GM18907 (cell line): ENCODE results near the gene SEC24D.

Source experiments
- ATAC-seq: cut with Tn5 transposase; IDR thresholded peaks from one replicate; pipeline ENCODE4 v1.9.1; 2021; ENCODE audit warnings: mild to moderate bottlenecking, moderate library complexity; ENCODE audit not compliant: unreplicated experiment

SEC24D gene

DNA sequence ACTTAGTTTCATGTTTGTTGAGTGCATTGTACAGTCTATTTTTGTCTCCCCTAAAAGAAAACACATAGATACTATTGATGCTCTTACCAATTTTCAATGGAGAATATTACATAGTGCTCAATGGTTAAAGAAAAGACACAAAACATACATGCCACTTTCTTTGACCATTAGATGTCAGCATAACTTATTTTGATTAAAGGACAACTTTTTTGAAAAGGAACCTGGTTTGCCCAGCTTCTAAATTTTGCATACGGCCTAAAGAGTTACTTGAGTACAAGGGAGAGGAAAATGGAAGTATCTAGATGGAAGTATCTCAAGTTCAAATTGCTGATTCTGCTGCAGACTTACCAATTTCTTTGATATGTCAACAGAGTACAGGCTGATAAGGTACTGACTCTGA lies 82.2 kb downstream of the SEC24D start:
- ATAC-seq, result no peak

DNA sequence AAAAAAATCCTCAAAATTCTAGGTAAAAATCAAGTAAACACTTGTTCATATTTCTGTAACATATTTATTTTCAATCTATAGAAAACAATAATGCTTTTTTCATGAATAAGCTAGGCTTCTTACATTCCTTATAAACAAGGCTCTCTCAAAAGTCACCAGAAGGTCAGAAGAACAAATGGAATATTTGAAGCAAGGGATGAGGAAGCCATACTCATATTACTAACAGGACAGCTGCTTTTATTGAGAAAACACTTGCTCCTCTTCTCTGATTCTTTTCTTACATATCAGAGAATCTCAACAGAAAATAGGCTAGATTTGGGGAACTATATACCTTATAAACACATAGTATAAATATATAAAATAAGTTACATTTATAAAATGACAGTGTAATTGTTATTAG lies 82.8 kb downstream of the SEC24D start:
- no peak for ATAC-seq

DNA sequence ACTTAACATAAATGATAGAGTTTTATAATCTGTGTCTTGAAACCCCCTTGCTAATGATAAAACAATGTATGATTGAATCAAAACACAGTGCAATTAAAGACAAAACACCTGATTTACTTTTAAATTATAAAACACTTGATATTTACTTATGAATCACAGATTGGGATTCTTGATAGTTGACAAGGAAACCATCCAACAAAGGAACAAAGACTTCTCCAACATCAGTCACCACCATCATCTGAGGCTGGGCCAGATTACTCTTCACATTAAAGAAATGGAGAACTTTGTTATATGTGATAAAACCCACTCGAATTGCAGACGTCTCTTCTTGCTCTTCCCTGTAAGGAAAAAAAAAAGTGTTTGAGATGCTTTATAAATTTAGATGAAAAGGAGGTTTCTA lies 83.4 kb downstream of the SEC24D start:
- ATAC-seq, result no peak

DNA sequence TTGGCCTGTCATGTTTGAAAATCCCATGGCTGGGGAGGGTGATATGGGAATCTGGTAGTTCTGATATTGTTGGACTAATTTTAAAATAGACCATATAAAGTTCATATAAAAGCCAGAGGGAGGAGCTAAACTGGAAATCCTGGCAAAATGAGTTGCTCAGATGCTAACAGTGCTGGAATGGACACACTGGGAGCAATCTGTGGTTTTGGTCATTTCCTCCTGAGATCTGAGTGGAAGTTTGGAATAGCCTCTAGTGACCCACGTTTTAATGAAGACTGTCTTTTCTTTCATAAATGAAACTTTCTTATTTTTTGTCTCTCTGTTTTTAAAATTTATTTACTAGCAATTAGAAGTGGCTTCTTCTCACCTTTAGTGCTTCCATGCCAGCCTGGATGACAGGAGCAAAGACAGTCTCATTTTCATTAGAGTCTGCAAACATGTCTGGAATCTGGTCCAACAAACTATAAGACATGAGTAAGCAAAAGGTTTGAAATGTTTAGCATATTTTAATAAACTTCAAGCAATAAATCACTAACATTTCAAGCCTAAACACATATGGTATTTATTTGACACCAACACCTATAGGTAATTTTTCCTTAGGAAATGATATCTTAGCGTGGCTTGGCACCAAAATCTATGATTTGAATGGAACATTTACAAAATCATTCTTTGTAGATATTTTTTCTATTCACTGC lies 84.2 kb downstream of the SEC24D start:
- no peak for ATAC-seq

DNA sequence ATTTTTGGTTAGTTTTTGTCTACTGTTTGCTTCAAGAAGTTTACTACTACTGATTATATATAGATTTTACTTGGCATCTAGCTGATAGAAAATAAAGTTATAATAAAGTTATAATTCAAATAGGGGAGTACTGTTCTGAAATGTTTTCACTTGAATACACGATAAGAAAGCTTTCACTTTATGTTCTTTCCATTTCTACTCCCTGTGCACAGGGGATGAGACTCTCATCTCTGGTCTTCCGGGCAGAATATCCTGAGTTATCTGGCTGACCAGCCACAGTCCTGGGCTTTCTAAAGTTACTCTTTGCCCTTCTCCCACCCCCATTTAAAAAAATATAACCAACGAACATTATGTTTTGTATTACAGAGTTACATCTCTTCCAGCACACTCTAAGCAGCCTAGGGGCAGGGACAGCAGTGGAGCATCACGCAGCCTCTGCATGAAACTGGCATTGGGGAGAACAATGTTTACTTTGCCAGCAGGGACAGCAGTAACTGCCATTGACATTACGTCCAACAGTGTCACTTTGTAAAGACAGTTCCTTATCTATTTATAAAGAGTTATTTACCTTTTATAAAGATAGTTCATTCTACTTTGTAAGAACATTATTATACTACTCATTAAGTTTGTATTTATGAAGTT lies 86.5 kb downstream of the SEC24D start:
- no peak for ATAC-seq

DNA sequence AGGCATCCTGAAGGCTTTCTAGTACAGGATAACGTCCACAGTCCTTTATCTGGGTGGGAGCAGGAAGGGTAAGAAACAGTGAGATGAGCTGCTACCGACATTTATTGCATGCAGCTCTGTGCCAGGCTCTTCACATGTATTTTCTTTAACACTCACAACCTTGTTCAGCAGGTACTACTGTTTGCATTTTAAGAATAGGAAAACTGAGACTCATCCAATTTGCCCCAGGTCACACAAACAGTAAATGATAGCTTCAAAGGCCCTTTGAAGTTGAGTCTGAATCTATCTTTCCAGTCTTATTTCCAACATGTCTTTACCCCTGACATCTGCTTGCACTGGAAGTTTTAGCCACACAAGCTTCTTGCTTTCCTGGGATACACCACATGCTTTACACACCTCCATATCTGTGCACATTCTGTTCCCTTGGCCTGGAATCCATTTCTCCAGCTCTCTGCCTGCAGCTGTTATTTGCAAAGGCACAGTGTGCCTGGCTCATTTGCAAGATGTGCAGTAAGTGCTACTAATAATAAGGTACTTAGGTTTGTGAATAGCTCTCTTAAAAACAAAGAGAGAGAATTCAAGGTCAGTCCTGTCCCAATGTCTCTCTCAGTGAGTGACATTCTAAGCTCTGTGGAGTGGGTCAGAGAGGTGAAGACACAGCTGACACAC lies 89.5 kb downstream of the SEC24D start:
- no peak for ATAC-seq

DNA sequence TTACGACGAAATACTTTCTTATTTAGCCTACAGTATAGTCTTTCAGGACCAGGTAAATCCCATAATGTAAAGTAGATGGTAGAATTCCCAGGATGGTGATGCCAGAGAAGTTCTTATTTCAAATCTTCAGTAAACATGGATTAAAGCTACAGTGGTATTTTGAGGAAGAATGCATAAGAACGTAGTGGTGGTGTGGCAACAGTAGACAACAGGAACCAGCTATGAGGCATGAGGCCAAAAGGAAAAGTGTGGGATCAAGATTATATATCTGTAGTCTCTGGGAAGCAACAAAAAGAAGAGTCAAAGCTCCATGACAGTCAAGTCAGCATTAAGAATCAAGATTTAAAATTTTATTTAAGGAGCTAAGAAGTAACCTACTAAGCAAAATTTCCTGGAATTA lies 90.6 kb downstream of the SEC24D start:
- ATAC-seq, result no peak

DNA sequence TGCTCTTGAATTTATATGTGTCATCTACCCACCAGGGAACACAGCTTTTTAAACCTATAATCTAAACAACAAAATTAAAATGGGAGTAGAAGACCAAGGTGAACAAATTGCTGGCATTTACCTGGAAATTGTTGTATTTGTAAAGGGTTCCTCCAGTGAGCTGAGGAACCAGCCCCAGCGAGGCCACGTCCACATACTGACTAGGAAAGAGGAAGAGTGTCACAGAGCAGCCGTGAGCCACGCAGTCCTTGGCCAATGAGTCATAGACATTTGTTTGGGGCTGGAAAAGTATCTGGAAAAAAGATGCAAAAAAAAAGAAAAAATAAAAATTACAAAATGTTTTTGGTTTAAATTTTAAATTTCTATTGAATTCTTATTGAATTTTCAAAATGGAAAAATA lies 92.1 kb downstream of the SEC24D start:
- ATAC-seq, result no peak

DNA sequence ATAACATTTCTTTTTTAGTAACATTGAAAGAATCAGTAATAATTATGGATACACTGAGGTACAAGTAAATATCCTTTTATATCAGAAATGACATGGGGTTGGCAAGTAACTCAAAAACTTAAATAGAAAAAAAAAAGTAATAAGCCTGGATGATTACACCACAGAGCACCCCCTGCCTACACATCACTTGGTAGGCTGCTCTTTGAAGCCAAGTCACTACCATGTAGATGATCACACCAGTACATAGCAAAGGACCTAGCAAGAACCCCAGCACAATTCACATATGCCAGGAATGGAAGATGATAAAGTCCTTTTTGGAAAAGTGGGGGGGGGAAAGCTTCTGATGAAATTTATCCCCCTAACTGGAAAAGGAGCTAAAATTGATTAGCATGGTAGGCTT lies 93.9 kb downstream of the SEC24D start:
- no peak for ATAC-seq

DNA sequence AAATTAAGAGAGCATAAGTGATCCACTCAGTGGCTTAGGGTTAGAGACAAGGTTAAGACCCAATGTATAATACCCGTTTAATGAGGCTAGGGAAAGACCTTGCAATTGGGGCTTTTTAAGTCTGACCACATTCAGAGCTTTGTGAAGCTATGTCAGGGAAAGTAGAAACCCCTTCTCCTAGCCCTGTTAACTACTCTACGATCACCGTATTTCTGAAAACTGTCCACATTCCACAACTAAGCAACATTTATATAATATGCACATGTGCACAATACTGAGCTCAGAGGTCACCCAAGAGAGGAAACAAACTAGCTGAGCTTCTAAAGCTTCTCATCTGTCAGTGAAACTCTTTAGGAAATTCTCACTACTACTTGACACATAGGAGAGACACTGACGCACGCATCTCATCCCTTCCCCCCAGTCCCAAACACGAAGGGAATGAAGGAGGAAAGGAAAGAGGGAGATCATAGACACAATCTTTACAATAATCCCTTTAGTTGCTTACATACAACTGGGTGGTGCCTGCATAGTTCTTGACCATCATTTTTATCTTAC lies 94.5 kb downstream of the SEC24D start:
- no peak for ATAC-seq

DNA sequence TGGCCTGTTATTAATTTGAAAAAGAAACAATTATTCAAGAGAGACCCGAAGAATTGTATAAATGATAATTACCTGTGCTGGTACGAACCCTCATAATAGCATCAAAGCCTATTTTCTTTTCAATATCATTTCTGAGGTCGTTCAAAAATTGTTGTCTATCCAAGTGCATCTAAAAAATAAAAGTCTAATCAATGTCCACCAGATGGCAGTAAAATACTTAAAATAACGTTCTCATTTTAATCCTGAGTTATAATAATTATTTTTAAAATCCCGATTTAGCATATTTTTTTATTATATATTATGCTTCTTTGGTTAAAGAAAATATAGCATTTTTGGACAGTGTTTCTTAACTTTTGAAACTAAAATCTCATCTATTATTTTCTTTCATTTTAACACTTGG lies 95.1 kb downstream of the SEC24D start:
- ATAC-seq, result no peak

DNA sequence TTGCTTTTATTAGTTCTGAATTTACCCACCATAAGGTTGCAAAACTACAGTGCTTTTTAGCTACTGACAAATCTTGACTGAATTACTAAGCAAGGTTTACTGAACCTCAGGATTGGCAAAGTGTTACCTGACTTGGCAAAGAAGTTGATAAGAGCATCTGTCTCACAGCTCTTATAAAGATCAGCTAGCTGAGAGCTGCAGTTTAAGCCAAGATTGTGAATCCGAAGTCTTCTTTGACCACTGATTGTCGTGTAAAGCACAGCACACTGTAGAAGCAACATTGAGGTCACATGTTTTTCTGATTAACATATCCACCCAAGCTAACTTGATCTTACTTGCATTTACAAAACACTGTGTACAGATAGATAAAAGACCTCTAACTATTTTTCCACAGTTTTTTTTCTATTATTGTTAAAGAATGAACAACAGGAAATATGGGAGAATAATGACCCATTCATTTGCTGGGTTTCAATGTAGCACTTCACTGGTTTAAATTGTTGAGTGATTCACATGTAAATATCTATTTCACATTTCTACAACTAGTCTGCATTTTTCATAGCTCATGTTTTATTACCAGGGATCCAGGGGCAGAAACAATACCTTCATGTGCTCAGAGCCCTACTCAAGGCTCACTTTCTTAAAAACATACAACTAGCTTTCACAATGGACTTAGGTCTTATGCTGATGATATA lies 96.8 kb downstream of the SEC24D start:
- ATAC-seq, result no peak

DNA sequence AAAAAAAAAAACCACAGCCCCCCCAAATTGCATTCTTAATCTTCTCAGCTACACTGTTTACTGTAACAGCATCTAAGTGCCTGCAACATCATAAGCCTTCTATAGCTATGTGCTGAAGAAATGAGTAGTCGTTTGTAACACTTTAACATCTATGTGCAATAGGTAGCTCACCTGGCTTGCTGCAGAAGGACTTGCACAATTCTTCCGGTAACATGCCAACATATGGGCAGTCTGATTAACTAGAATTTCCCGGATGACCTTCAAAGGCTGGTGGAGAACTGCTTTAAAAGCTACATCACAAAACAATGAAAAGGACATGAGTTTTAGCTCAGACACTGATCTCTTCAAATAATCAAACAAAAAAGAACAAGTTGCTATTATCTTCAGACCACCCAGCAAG lies 97.8 kb downstream of the SEC24D start:
- ATAC-seq, result no peak

DNA sequence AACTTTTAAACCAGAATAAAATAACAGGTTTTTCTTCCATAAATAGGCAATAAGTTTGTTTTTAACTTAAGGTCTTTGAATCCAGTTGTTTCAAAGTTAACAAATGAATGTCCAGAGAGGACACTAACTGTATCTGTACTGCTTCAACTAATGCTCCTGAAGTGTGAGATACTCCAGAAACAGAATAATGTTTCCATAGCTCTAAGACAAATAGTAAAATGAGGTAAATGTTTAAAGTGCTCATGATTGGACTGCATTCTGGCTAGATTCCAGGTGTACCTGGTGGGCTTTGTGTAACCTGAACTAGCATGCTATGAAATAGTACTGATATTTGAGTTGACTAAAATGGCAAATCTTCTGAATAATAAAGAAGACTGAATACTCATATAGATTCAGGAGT lies 99.0 kb downstream of the SEC24D start:
- ATAC-seq, result no peak

DNA sequence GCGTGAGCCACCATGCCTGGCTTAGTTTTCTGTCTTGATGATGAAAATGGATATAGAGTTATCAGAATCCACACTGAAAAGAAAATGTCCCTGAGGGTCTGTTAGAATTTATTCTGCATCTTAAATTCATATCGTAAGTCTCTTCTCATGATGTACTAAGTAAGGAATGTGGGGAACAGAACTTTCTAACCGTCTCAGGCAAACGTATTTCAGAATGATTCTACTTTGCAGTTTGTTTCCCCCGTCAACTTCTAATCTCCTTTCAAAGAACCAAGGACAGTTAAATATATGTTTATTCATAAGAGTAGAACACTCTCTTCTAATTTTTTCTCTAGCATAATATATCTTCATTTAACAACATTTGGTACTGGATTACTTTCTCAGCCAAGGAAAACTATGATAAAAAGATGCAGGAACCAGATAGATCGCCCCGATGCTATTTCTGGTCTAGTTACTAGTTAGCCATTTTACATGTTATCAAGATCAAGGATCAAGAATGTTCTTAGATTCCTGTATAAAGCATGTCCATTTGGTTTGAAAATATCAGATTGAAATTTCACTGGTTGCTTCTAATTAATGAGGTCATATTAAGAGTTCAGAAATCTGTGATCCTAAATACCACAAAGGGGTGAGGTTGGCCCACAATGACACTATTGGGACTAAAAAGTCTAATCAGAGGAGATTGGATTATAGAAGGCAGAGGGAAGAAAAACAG lies 101.3 kb downstream of the SEC24D start:
- ATAC-seq, result no peak

DNA sequence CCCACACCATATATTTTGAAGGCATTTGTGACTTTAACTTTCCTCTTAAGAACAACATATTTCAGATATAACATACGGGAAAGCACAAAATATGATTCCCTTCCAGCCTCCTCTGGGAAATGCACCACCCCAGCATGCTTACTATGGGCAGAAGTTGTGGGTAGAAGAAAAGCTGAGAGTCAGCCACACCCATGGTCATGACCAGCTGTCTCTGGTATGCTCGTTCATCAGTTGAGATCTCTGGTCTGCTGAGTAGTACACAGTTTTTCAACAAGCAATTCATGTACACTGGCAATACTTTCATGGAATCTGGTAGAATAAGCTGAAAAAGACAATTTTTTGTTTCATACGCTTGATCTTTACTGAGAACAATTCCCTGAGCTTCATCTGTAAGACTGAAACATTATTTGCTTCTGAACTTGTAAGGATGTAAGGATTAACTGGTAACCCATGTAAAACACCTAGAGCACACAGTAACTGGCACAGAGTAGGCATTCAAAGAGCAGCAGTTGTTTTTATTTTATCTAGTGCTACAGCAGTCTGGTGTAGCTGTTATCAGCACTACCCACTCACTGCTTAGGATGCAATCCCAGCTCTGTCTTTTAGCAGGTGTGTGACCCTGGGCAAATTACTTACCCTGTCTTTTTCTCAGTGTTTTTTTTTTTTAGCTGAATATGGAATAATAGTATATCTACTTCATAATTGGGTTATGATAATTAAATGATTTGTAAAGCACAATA lies 103.2 kb downstream of the SEC24D start:
- ATAC-seq, result no peak

DNA sequence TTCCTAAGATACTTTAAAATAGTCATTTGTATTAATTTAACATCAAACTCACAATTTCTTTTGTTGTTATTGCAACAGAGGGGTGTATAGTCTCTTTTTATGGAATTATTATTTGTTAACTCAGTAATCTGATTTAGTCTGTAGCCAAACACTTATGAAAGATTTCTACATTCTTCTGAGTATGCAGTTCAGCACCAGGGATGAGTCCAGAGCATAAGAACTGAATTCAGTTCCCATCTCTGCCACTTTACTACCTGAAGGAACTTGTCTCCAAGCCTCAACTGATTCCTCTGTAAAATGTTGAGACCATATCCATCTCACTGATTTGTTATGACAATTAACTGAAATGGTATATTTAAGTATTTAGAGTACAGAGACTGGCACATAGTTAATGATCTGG lies 105.2 kb downstream of the SEC24D start:
- no peak for ATAC-seq

DNA sequence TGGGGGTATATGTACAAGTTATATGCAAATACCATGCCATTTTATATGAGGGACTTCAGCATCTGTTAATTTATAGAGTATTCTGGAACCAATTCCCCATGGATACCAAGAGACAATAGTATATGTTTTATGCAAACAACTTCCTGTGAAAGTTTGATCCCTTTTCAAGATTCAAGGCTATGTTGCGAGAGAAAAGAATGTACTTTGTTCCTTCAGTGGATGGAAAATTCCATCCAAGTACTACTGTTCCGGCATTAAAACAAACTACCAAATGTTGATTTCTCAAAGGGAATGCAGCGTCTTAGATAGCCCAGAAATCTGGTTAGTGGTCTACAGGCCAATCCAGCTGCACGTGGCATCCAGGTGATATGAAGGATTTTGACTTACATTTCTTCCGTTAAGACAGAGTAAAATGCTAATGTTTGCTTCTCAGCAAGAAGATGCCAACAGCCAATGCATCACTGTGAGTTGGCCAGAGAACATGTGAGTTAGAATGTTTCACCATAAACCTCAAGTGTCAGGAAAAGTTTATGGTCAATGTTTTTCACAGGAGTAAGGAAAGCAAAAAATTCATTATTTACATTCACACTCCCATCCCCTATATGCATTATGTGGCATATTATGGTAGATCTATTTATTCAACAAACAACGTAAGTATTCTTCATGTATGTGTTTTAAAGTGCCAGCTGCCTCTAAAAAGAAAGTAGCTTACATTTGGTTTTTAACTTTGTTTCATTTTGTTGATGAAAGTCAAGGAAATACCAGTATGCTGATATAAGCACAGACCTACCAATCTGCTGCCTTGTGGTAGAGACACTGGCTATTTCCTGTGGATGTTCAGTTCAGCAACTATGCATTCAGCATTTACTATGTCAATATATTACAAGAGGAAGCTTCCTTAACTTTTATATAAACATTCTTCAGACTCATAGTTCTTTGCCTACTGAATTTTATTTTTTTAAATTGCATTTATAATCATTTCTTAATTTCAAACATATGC lies 106.3 kb downstream of the SEC24D start:
- ATAC-seq, result no peak

DNA sequence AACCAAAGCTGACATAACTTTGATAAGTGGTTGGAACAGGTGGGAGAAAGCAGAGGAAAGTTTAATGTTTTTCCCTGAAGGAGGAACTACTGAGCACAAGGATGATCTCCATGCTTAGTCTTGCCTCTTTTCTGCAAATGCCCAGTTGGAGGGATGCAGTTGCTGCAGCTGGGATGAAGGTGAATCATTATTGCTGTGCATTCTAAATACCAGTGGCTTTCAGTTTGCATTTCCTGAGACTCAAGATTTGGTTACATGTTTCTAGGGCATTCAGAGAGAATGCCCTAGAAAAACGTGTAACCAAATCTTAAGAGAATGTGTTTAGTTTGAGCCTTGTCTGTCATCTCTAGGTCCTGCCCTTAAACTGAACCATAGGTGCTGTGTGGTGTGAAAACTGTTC lies 108.6 kb downstream of the SEC24D start:
- ATAC-seq, result no peak
